ENCODE results near the gene APOL6. TPM values are rescaled to one million over a fixed set of nuclear protein-coding genes. Genes with fewer than 3 reads are reported as not detected.

The APOL6 gene
- total RNA-seq, 1 donor from 2014 or later, result 1.2 TPM

GRCh38 chr22:35612903-35613302, 35.3 kb upstream of the APOL6 start:
- Mint-ChIP-seq H3K4me3 (no peak overlapping the region), H3K9me3 (no peaks in the 10 kb centered on the region), H3K36me3 (no peaks in the 10 kb centered on the region), H3K4me1 (no peaks in the 10 kb centered on the region), H3K27ac (no peak overlapping the region), H3K27me3 (ENCODE audit: low read depth) (no peaks in the 10 kb centered on the region)
- no peak for DNase-seq (ENCODE audit: low spot score in 2 of 2, unreplicated experiment in 2 of 2)
- no peak for TF ChIP-seq CTCF (IDR thresholded peaks at IDR 0.05; ENCODE audit: unreplicated experiment)

- Mint-ChIP-seq H3K4me1 (no peaks in the 10 kb centered on the region), H3K36me3 (no peaks in the 10 kb centered on the region), H3K9me3 (no peaks in the 10 kb centered on the region), H3K27ac (no peak overlapping the region), H3K27me3 (ENCODE audit: low read depth) (no peaks in the 10 kb centered on the region), H3K4me3 (no peak overlapping the region)
- no peak for DNase-seq (ENCODE audit: low spot score in 2 of 2, unreplicated experiment in 2 of 2)
- no peak for TF ChIP-seq CTCF (IDR thresholded peaks at IDR 0.05; ENCODE audit: unreplicated experiment)
Observed at GRCh38 chr22:35614404-35614803, 33.8 kb upstream of the APOL6 start.

- no peaks in the 10 kb centered on the region for H3K4me1 Mint-ChIP-seq
- DNase-seq (ENCODE audit: low spot score in 2 of 2, unreplicated experiment in 2 of 2), result no peak
- H3K4me3 Mint-ChIP-seq, result no peak overlapping the region
Observed at GRCh38 chr22:35615156-35615555, 33.1 kb upstream of the APOL6 start.

GRCh38 chr22:35616043-35616442, 32.2 kb upstream of the APOL6 start:
- no peaks in the 10 kb centered on the region for H3K36me3 Mint-ChIP-seq
- DNase-seq (ENCODE audit: low spot score in 2 of 2, unreplicated experiment in 2 of 2), result no peak
- H3K27ac Mint-ChIP-seq, result no peak overlapping the region
- H3K9me3 Mint-ChIP-seq, result no peaks in the 10 kb centered on the region
- H3K27me3 Mint-ChIP-seq (ENCODE audit: low read depth), result no peaks in the 10 kb centered on the region
- no peak for TF ChIP-seq CTCF (IDR thresholded peaks at IDR 0.05; ENCODE audit: unreplicated experiment)
- no peak overlapping the region for H3K4me3 Mint-ChIP-seq
- no peaks in the 10 kb centered on the region for H3K4me1 Mint-ChIP-seq

More at GRCh38 chr22:35615156-35615555, 33.1 kb upstream of the APOL6 start:
- no peaks in the 10 kb centered on the region for H3K27me3 Mint-ChIP-seq (ENCODE audit: low read depth)
- TF ChIP-seq CTCF (IDR thresholded peaks at IDR 0.05; ENCODE audit: unreplicated experiment), result no peak
- no peaks in the 10 kb centered on the region for H3K9me3 Mint-ChIP-seq
- H3K36me3 Mint-ChIP-seq, result no peaks in the 10 kb centered on the region
- H3K27ac Mint-ChIP-seq, result no peak overlapping the region

- no peak for TF ChIP-seq CTCF (IDR thresholded peaks at IDR 0.05; ENCODE audit: unreplicated experiment)
- Mint-ChIP-seq H3K4me1 (peaks cover under 1% of the 10 kb centered on the region), H3K27me3 (ENCODE audit: low read depth) (no peaks in the 10 kb centered on the region), H3K27ac (no peak within 1 kb of the TSS), H3K4me3 (no peak within 1 kb of the TSS), H3K9me3 (no peaks in the 10 kb centered on the region), H3K36me3 (no peaks in the 10 kb centered on the region)
- no peak for DNase-seq (ENCODE audit: low spot score in 2 of 2, unreplicated experiment in 2 of 2)
Observed at GRCh38 chr22:35617137-35617755, 31.0 kb upstream of the APOL6 start, which contains the start of gene MB. TSS of gene MB (minus strand) at chr22:35617329. CDS start at chr22:35617257, 72 bp downstream.

Measured in mesothelial cell of epicardium (in vitro differentiated cells).